ENCODE results near the gene HLCS. TPM values are rescaled to one million over a fixed set of nuclear protein-coding genes. Genes with fewer than 3 reads are reported as not detected.
A peak's percentile ranks its signal among the peaks of the same experiment; 100 is the strongest.

The HLCS gene
- polyA plus RNA-seq, 1 donor (not counting 4 experiments of a cell fraction or from before 2014, with no cell fraction given): 11.5 TPM

- Histone ChIP-seq H3K4me3 (ENCODE audit: control insufficient read depth in 2 of 3, extremely low read depth in 1 of 3, insufficient read depth in 2 of 3, low read depth in 1 of 3, low read length in 3 of 3) (no peak overlapping the region), H4K20me1 (ENCODE audit: control insufficient read depth, extremely low read depth, insufficient read depth, low read length) (no peaks in the 10 kb centered on the region), H3K9ac (ENCODE audit: control insufficient read depth, extremely low read depth, insufficient read depth, low read length) (no peak overlapping the region), H3K27ac (ENCODE audit: control insufficient read depth, insufficient read depth, low read length) (no peak overlapping the region), H3K9me1 (ENCODE audit: control insufficient read depth, extremely low read depth, insufficient read depth, low read length) (no peaks in the 10 kb centered on the region), H3K36me3 (ENCODE audit: control insufficient read depth in 2 of 2, extremely low read depth in 1 of 2, insufficient read depth in 2 of 2, low read length in 2 of 2) (peaks cover 11 to 21% of the 10 kb centered on the region in 2 experiments), H3K4me1 (ENCODE audit: control insufficient read depth, extremely low read depth, insufficient read depth, low read length) (no peaks in the 10 kb centered on the region), H3K4me2 (ENCODE audit: control insufficient read depth, extremely low read depth, insufficient read depth, low read depth, low read length) (no peak overlapping the region), H3K27me3 (ENCODE audit: control insufficient read depth, extremely low read depth, insufficient read depth, low read length) (no peaks in the 10 kb centered on the region), H3K9me3 (ENCODE audit: control insufficient read depth, low read depth, low read length) (no peaks in the 10 kb centered on the region), H2AFZ (ENCODE audit: control insufficient read depth, low read length) (no peak overlapping the region), H3K79me2 (ENCODE audit: control insufficient read depth, insufficient read depth, low read length) (no peaks in the 10 kb centered on the region)
- no peak for TF ChIP-seq CTCF (optimal IDR thresholded peaks at IDR 0.05 in 1 of 3, IDR thresholded peaks at IDR 0.05 in 1 of 3, conservative IDR thresholded peaks at IDR 0.05 in 1 of 3; ENCODE audit: extremely low read depth in 1 of 3, insufficient read depth in 2 of 3, low read length in 3 of 3)
- no peak for TF ChIP-seq EZH2 (IDR thresholded peaks at IDR 0.05; ENCODE audit: low read length)
- no peak for FAIRE-seq
- DNase-seq (ENCODE audit: low read depth, low spot score): no peak
- dilution Hi-C loops (cut with MboI; ENCODE audit: extremely low pct_ligation_motif_present, low sequenced_read_pairs): no loop called here
These were observed 34.2 kb downstream of the HLCS start for GRCh38 chr21:36932161-36932816.

DNA sequence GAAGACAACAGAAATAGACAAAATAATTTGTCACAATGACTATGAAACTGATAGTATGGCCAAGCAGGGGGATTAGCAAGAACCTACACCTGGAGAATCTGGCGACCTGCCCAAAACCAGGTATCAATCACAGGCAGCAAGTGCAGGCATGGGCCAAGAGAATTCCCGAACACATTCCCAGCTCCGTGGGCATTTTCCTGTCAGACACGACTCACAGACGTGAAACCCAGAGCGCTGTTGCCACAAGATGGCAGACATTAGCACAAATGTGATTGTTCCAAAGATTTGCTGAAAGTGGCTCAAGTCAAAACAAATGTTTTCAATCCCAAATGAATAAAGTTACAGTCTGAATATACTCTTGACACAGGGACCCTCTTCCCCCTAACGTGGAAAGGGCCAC is 36.8 kb downstream of the HLCS start:
- FAIRE-seq: peak; percentile 36
- no peak overlapping the region for H3K4me3 ChIP-seq (ENCODE audit: control insufficient read depth in 2 of 3, extremely low read depth in 1 of 3, insufficient read depth in 2 of 3, low read depth in 1 of 3, low read length in 3 of 3)
- no peaks in the 10 kb centered on the region for H3K27me3 ChIP-seq (ENCODE audit: control insufficient read depth, extremely low read depth, insufficient read depth, low read length)
- H3K9me3 ChIP-seq (ENCODE audit: control insufficient read depth, low read depth, low read length): no peaks in the 10 kb centered on the region
- no peak for TF ChIP-seq EZH2 (IDR thresholded peaks at IDR 0.05; ENCODE audit: low read length)
- peak; percentile 31 to 65 (median 46) for TF ChIP-seq CTCF (optimal IDR thresholded peaks at IDR 0.05 in 1 of 3, IDR thresholded peaks at IDR 0.05 in 1 of 3, conservative IDR thresholded peaks at IDR 0.05 in 1 of 3; ENCODE audit: extremely low read depth in 1 of 3, insufficient read depth in 2 of 3, low read length in 3 of 3)
- no peaks in the 10 kb centered on the region for H3K4me1 ChIP-seq (ENCODE audit: control insufficient read depth, extremely low read depth, insufficient read depth, low read length)
- H3K4me2 ChIP-seq (ENCODE audit: control insufficient read depth, extremely low read depth, insufficient read depth, low read depth, low read length): no peak overlapping the region
- H3K9me1 ChIP-seq (ENCODE audit: control insufficient read depth, extremely low read depth, insufficient read depth, low read length): no peaks in the 10 kb centered on the region
- H3K79me2 ChIP-seq (ENCODE audit: control insufficient read depth, insufficient read depth, low read length): no peaks in the 10 kb centered on the region
- H4K20me1 ChIP-seq (ENCODE audit: control insufficient read depth, extremely low read depth, insufficient read depth, low read length): no peaks in the 10 kb centered on the region
- dilution Hi-C loops (cut with MboI; ENCODE audit: extremely low pct_ligation_motif_present, low sequenced_read_pairs): no loop called here
- no peak for DNase-seq (ENCODE audit: low read depth, low spot score)
- no peak overlapping the region for H3K9ac ChIP-seq (ENCODE audit: control insufficient read depth, extremely low read depth, insufficient read depth, low read length)
- no peak overlapping the region for H3K27ac ChIP-seq (ENCODE audit: control insufficient read depth, insufficient read depth, low read length)
- peaks cover 7 to 16% of the 10 kb centered on the region in 2 experiments for H3K36me3 ChIP-seq (ENCODE audit: control insufficient read depth in 2 of 2, extremely low read depth in 1 of 2, insufficient read depth in 2 of 2, low read length in 2 of 2)
- H2AFZ ChIP-seq (ENCODE audit: control insufficient read depth, low read length): peak overlapping the region; percentile 5
